Osteoblast (primary cell): ENCODE data around the gene AFAP1. TPM values are rescaled to one million over a fixed set of nuclear protein-coding genes. Genes with fewer than 3 reads are reported as not detected.
A peak's percentile ranks its signal among the peaks of the same experiment; 100 is the strongest.

Experiments used
- DNase-seq: peaks from one replicate; pipeline ENCODE4 v3.0.0; 2011; ENCODE audit warnings: low spot score, mixed read lengths; ENCODE audit not compliant: insufficient read length; ENCODE audit errors: missing footprints
- H2AFZ ChIP-seq: 2 replicates; pipeline ENCODE4 v1.6.0; 2011; ENCODE audit warnings: mild to moderate bottlenecking, low read length
- H3K27ac ChIP-seq: 2 replicates; pipeline ENCODE4 v1.5.1; 2011; ENCODE audit warnings: mild to moderate bottlenecking, low read depth, low read length, moderate library complexity
- H3K27me3 ChIP-seq: 2 replicates; pipeline ENCODE4 v1.6.0; 2012; ENCODE audit warnings: mild to moderate bottlenecking, control low read depth, inconsistent platforms, low read length, moderate library complexity; ENCODE audit not compliant: insufficient read depth
- H3K36me3 ChIP-seq: 2 replicates; pipeline ENCODE4 v1.5.1; 2011; ENCODE audit warnings: mild to moderate bottlenecking, low read length, control low read depth, moderate library complexity; ENCODE audit not compliant: insufficient read depth
- H3K4me1 ChIP-seq: 2 replicates; pipeline ENCODE4 v1.5.1; 2011; ENCODE audit warnings: mild to moderate bottlenecking, low read length, control low read depth, moderate library complexity; ENCODE audit not compliant: insufficient read depth
- H3K4me2 ChIP-seq: 2 replicates; pipeline ENCODE4 v1.6.0; 2011; ENCODE audit warnings: mild to moderate bottlenecking, low read length; ENCODE audit not compliant: insufficient read depth
- H3K4me3 ChIP-seq: fragments of 200-600 bp; sonication (generic); 3 replicates; pipeline ENCODE4 v1.5.1; 2012; ENCODE audit warnings: mild to moderate bottlenecking, low read length, inconsistent platforms; ENCODE audit not compliant: insufficient read depth
- H3K79me2 ChIP-seq: 2 replicates; pipeline ENCODE4 v1.6.0; 2012; ENCODE audit warnings: mild to moderate bottlenecking, low read length, control low read depth, inconsistent platforms; ENCODE audit not compliant: insufficient read depth
- H3K9me3 ChIP-seq: 2 replicates; pipeline ENCODE4 v1.5.1; 2011; ENCODE audit warnings: low read depth, low read length, control low read depth
- H4K20me1 ChIP-seq: 2 replicates; pipeline ENCODE4 v1.6.0; 2012; ENCODE audit warnings: mild to moderate bottlenecking, low read length, control low read depth; ENCODE audit not compliant: insufficient read depth
- total RNA-seq: library from RNA; depleted of rRNA; stranded (reverse); fragments of >200 nt; gene quantifications from 2 replicates; pipeline ENCODE4 v1.2.3, GENCODE V29; 2012
- TF ChIP-seq, protein P1 (sequence below): IDR thresholded peaks from 2 replicates; pipeline ENCODE4 v1.5.1; 2011; ENCODE audit warnings: mild to moderate bottlenecking, low read depth, low read length, moderate library complexity; ENCODE audit errors: extremely low read depth

AFAP1 gene
- total RNA-seq, 1 donor, result 101 TPM

DNA sequence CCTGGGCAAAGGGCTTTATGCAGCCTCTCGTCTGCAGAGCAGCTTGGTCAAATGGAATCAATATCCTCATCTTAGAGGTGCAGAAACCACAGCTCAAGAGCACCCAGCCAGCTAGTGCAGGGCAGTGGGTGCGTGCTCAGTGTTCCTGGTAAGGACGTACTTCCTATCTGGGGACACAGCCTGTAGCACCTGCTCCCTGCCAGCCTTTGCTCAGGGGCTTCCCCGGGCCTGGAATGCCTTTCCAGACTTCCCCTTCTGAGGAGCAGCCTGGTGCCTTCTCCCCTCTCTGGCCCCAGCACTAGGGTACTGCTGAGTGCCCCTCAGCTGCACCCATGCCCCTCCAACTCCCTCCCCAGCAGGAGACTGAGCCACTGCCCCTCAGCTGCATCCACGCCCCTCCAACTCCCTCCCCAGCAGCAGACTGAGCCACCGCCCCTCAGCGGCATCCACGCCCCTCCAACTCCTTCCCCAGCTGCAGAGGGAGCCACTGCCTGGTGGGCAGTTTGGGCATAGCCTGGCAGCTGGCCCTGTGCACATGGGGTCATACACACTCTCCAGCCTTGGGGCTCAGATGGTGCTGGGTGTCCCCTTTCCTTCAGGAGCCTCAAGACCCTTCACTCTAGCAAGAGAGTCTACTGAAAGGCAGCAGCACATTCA lies 42.2 kb upstream of the AFAP1 start:
- DNase-seq, result peak; percentile 53
- Histone ChIP-seq H3K4me2 (no peak overlapping the region), H3K79me2 (peaks cover 10% of the 10 kb centered on the region), H3K36me3 (no peaks in the 10 kb centered on the region), H2AFZ (no peak overlapping the region), H3K4me1 (peaks cover 24% of the 10 kb centered on the region), H3K9me3 (no peaks in the 10 kb centered on the region), H3K4me3 (no peak overlapping the region), H3K27ac (no peak overlapping the region), H3K27me3 (no peaks in the 10 kb centered on the region), H4K20me1 (no peaks in the 10 kb centered on the region)
- TF ChIP-seq, protein P1, sequence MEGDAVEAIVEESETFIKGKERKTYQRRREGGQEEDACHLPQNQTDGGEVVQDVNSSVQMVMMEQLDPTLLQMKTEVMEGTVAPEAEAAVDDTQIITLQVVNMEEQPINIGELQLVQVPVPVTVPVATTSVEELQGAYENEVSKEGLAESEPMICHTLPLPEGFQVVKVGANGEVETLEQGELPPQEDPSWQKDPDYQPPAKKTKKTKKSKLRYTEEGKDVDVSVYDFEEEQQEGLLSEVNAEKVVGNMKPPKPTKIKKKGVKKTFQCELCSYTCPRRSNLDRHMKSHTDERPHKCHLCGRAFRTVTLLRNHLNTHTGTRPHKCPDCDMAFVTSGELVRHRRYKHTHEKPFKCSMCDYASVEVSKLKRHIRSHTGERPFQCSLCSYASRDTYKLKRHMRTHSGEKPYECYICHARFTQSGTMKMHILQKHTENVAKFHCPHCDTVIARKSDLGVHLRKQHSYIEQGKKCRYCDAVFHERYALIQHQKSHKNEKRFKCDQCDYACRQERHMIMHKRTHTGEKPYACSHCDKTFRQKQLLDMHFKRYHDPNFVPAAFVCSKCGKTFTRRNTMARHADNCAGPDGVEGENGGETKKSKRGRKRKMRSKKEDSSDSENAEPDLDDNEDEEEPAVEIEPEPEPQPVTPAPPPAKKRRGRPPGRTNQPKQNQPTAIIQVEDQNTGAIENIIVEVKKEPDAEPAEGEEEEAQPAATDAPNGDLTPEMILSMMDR, result no peak

DNA sequence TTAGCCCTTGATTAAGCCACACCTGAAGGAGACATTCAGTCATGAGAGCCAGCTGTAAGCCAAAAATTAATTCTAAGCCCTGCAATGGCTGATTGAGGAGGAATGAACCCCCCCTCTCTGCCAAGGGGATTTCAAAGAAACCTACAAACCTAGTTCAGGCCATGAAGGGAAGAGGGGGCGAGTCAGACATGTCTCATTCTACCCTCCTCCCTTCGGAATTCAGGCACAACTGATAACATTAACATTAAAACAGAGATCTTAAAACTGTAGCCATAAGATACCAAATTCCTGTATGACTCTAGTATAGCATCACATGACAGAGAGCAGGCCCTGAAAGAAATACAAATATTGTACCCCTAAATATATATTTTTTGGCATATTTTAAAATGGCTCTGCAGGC lies 40.4 kb upstream of the AFAP1 start:
- H4K20me1 ChIP-seq, result no peaks in the 10 kb centered on the region
- H3K79me2 ChIP-seq, result no peaks in the 10 kb centered on the region
- H3K9me3 ChIP-seq, result no peaks in the 10 kb centered on the region
- H3K36me3 ChIP-seq, result no peaks in the 10 kb centered on the region
- H3K27me3 ChIP-seq, result no peaks in the 10 kb centered on the region
- no peak overlapping the region for H3K4me3 ChIP-seq
- peak; percentile 72 for DNase-seq
- H2AFZ ChIP-seq, result no peak overlapping the region
- no peak overlapping the region for H3K4me2 ChIP-seq
- TF ChIP-seq, protein P1, result no peak
- peaks cover 11% of the 10 kb centered on the region for H3K4me1 ChIP-seq
- H3K27ac ChIP-seq, result no peak overlapping the region

DNA sequence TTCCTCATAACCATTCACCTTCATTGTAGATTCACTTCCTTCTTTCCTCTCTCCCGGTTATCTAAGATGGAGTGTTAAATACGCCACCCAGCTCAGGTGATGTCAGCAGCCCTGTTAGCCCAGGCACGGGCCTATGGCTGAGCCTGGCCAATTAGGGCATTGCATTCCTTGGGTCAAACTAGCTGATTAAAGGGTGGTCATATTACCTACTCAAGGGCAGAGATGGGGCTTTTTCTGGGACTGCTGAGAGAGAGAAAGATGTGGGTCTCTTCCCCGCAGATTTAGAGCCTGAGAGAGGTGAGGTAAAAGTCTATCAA lies 39.9 kb upstream of the AFAP1 start:
- Histone ChIP-seq H3K27ac (no peak overlapping the region), H3K27me3 (no peaks in the 10 kb centered on the region), H3K9me3 (no peaks in the 10 kb centered on the region), H3K36me3 (no peaks in the 10 kb centered on the region), H3K4me1 (peaks cover 11% of the 10 kb centered on the region), H3K4me3 (no peak overlapping the region), H4K20me1 (no peaks in the 10 kb centered on the region), H3K79me2 (no peaks in the 10 kb centered on the region), H3K4me2 (no peak overlapping the region), H2AFZ (no peak overlapping the region)
- peak; percentile 32 for DNase-seq
- TF ChIP-seq, protein P1, result no peak

DNA sequence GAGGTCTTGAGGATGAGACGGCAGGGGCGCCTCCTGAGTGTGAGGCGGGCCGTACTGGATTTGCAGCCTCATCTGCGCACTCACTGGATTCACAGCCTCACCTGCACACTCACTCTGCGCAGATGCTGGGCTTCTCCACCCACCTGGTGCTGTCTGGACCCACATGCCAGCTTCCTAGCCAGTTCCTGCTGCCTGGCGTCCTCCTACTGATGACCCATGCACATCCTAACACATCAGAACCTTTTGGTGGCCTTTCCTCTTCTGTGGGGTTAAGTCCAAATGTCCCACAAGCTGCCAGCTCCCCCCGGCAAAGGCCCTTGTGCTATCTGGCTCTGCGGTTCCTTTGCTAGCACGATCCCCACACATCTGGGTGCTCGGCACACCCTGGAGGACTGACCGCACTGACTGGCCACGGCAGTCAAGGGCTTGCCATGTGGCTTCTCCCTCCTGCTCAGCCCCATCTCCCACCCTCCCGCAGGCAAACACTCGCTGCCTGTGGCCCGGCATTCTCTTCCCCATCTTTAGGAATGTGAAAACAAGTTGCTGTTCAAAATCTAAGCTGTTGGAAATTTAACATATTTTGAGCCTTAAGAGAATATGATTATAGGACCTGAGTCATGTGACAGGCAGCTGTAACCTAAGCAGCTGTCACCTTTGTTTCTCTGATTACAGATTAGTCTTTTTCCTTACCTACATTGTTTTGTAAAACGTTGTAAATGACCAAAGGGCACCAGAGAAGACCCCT lies 39.4 kb upstream of the AFAP1 start:
- Histone ChIP-seq H3K27me3 (no peaks in the 10 kb centered on the region), H3K9me3 (no peaks in the 10 kb centered on the region), H2AFZ (no peak overlapping the region), H3K79me2 (no peaks in the 10 kb centered on the region), H3K27ac (no peak overlapping the region), H3K4me2 (no peak overlapping the region), H4K20me1 (no peaks in the 10 kb centered on the region), H3K4me1 (peaks cover 11% of the 10 kb centered on the region), H3K4me3 (no peak overlapping the region), H3K36me3 (no peaks in the 10 kb centered on the region)
- TF ChIP-seq, protein P1, result no peak
- peak; percentile 50 for DNase-seq
